Sigmoid colon (tissue), 3 donors: ENCODE measurements around the gene GAREM1.

ENCODE experiments used
- POLR2A ChIP-seq, 2 donors: fragments of 450-650 bp; IDR thresholded peaks; one replicate each; pipeline ENCODE4 v1.6.1; 2016; ENCODE audit warnings: antibody characterized with exemption in 2 of 2, mild to moderate bottlenecking in 2 of 2, moderate library complexity in 2 of 2
- TF ChIP-seq, protein P1 (sequence below), 4 experiments: fragments of 450-650 bp in 3 of 4; fragments of 200-600 bp in 1 of 4; IDR thresholded peaks; one replicate each; pipeline ENCODE4 v1.5.1; 2016 to 2019; ENCODE audit warnings: antibody characterized with exemption in 4 of 4, mild to moderate bottlenecking in 3 of 4, moderate library complexity in 2 of 4

DNA sequence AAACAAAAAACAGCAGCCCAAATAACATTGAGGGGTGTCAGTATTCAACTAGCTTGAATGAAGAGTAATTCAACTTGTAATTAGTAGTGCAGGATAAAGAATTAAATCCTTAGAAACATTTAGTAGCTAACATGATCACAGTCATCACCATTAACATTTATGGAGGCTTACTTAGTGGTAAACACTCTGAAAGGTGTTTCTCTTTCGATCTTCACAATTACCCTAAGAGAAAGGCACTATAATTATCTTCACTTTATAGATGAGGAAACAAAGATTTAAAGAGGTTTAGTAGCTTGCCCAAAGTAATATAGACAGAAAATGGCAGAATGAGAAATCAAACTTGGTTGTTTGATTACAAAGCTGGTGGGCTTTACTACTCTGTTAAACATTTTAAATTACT, 81.5 kb downstream of the GAREM1 start:
- no peak for TF ChIP-seq POLR2A (IDR thresholded peaks at IDR 0.05)
- TF ChIP-seq, protein P1, sequence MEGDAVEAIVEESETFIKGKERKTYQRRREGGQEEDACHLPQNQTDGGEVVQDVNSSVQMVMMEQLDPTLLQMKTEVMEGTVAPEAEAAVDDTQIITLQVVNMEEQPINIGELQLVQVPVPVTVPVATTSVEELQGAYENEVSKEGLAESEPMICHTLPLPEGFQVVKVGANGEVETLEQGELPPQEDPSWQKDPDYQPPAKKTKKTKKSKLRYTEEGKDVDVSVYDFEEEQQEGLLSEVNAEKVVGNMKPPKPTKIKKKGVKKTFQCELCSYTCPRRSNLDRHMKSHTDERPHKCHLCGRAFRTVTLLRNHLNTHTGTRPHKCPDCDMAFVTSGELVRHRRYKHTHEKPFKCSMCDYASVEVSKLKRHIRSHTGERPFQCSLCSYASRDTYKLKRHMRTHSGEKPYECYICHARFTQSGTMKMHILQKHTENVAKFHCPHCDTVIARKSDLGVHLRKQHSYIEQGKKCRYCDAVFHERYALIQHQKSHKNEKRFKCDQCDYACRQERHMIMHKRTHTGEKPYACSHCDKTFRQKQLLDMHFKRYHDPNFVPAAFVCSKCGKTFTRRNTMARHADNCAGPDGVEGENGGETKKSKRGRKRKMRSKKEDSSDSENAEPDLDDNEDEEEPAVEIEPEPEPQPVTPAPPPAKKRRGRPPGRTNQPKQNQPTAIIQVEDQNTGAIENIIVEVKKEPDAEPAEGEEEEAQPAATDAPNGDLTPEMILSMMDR (IDR thresholded peaks at IDR 0.05), result no peak
